ENCODE data around the gene VPREB3.

VPREB3 gene

GRCh38 chr22:23777776-23778576, 23.8 kb upstream of the VPREB3 start:
- Mint-ChIP-seq H3K4me3 (no peak overlapping the region), H3K27me3 (no peaks in the 10 kb centered on the region), H3K27ac (no peak overlapping the region), H3K9me3 (no peaks in the 10 kb centered on the region), H3K4me1 (ENCODE audit: low read depth) (peaks cover 5% of the 10 kb centered on the region), H3K36me3 (ENCODE audit: low read depth) (no peaks in the 10 kb centered on the region)
- no peak for DNase-seq

GRCh38 chr22:23775779-23776375, 21.7 kb upstream of the VPREB3 start:
- DNase-seq, result no peak
- no peaks in the 10 kb centered on the region for H3K27me3 Mint-ChIP-seq
- no peaks in the 10 kb centered on the region for H3K36me3 Mint-ChIP-seq (ENCODE audit: low read depth)
- peaks cover 16% of the 10 kb centered on the region for H3K4me1 Mint-ChIP-seq (ENCODE audit: low read depth)
- H3K27ac Mint-ChIP-seq, result no peak overlapping the region
- H3K4me3 Mint-ChIP-seq, result no peak overlapping the region
- H3K9me3 Mint-ChIP-seq, result no peaks in the 10 kb centered on the region

- Mint-ChIP-seq H3K36me3 (ENCODE audit: low read depth) (no peaks in the 10 kb centered on the region), H3K9me3 (no peaks in the 10 kb centered on the region), H3K4me3 (no peak overlapping the region), H3K27me3 (no peaks in the 10 kb centered on the region), H3K27ac (no peak overlapping the region), H3K4me1 (ENCODE audit: low read depth) (peaks cover 16% of the 10 kb centered on the region)
- no peak for DNase-seq
Observed at GRCh38 chr22:23774922-23775436, 20.8 kb upstream of the VPREB3 start.

- peaks cover 18% of the 10 kb centered on the region for H3K4me1 Mint-ChIP-seq (ENCODE audit: low read depth)
- no peaks in the 10 kb centered on the region for H3K9me3 Mint-ChIP-seq
- H3K27me3 Mint-ChIP-seq, result no peaks in the 10 kb centered on the region
- no peak for DNase-seq
- no peak overlapping the region for H3K4me3 Mint-ChIP-seq
- no peak overlapping the region for H3K27ac Mint-ChIP-seq
- H3K36me3 Mint-ChIP-seq (ENCODE audit: low read depth), result no peaks in the 10 kb centered on the region
Observed at GRCh38 chr22:23774114-23774921, 20.1 kb upstream of the VPREB3 start.

GRCh38 chr22:23773483-23774113, 19.4 kb upstream of the VPREB3 start:
- DNase-seq, result no peak
- H3K4me1 Mint-ChIP-seq (ENCODE audit: low read depth), result peaks cover 20% of the 10 kb centered on the region
- H3K36me3 Mint-ChIP-seq (ENCODE audit: low read depth), result no peaks in the 10 kb centered on the region
- no peak overlapping the region for H3K27ac Mint-ChIP-seq
- H3K27me3 Mint-ChIP-seq, result no peaks in the 10 kb centered on the region
- peak overlapping the region; percentile 57 for H3K4me3 Mint-ChIP-seq
- H3K9me3 Mint-ChIP-seq, result no peaks in the 10 kb centered on the region

GRCh38 chr22:23772649-23773473, 18.6 kb upstream of the VPREB3 start, which contains the start of gene MMP11:
Gene MMP11, plus strand, starts transcription at chr22:23772849. Its CDS starts 22 bp downstream, at chr22:23772871.
- DNase-seq, result peak; percentile 73
- peaks cover 20% of the 10 kb centered on the region for H3K4me1 Mint-ChIP-seq (ENCODE audit: low read depth)
- no peaks in the 10 kb centered on the region for H3K36me3 Mint-ChIP-seq (ENCODE audit: low read depth)
- no peaks in the 10 kb centered on the region for H3K27me3 Mint-ChIP-seq
- no peaks in the 10 kb centered on the region for H3K9me3 Mint-ChIP-seq
- peak within 1 kb of the TSS; percentile 57 for H3K4me3 Mint-ChIP-seq
- peak within 1 kb of the TSS; percentile 44 for H3K27ac Mint-ChIP-seq

GRCh38 chr22:23772315-23772648, 18.1 kb upstream of the VPREB3 start:
- Mint-ChIP-seq H3K36me3 (ENCODE audit: low read depth) (no peaks in the 10 kb centered on the region), H3K27ac (peak overlapping the region; percentile 44), H3K9me3 (no peaks in the 10 kb centered on the region), H3K27me3 (no peaks in the 10 kb centered on the region), H3K4me3 (peak overlapping the region; percentile 57), H3K4me1 (ENCODE audit: low read depth) (peaks cover 20% of the 10 kb centered on the region)
- no peak for DNase-seq

GRCh38 chr22:23769321-23769965, 15.2 kb upstream of the VPREB3 start:
- Mint-ChIP-seq H3K9me3 (no peaks in the 10 kb centered on the region), H3K4me3 (peak overlapping the region; percentile 85), H3K4me1 (ENCODE audit: low read depth) (peaks cover 40% of the 10 kb centered on the region), H3K36me3 (ENCODE audit: low read depth) (peaks cover 23% of the 10 kb centered on the region), H3K27me3 (no peaks in the 10 kb centered on the region), H3K27ac (no peak overlapping the region)
- DNase-seq, result no peak

GRCh38 chr22:23767673-23768548, 13.7 kb upstream of the VPREB3 start, which contains the start of gene CHCHD10:
Gene CHCHD10, minus strand, starts transcription at chr22:23767972. Its CDS starts 98 bp downstream, at chr22:23767874.
- peak; percentile 92 for DNase-seq
- Mint-ChIP-seq H3K4me1 (ENCODE audit: low read depth) (peaks cover 50% of the 10 kb centered on the region), H3K36me3 (ENCODE audit: low read depth) (peaks cover 30% of the 10 kb centered on the region), H3K4me3 (peak within 1 kb of the TSS; percentile 85), H3K27ac (peak within 1 kb of the TSS; percentile 88), H3K27me3 (no peaks in the 10 kb centered on the region), H3K9me3 (no peaks in the 10 kb centered on the region)

GRCh38 chr22:23767303-23767672, 13.1 kb upstream of the VPREB3 start:
- H3K9me3 Mint-ChIP-seq, result no peaks in the 10 kb centered on the region
- DNase-seq, result no peak
- H3K4me3 Mint-ChIP-seq, result peak overlapping the region; percentile 85
- H3K27ac Mint-ChIP-seq, result peak overlapping the region; percentile 88
- peaks cover 54% of the 10 kb centered on the region for H3K4me1 Mint-ChIP-seq (ENCODE audit: low read depth)
- H3K36me3 Mint-ChIP-seq (ENCODE audit: low read depth), result peaks cover 33% of the 10 kb centered on the region
- H3K27me3 Mint-ChIP-seq, result no peaks in the 10 kb centered on the region

GRCh38 chr22:23764899-23765881, 11.0 kb upstream of the VPREB3 start:
- H3K27me3 Mint-ChIP-seq, result no peaks in the 10 kb centered on the region
- peak overlapping the region; percentile 79 for H3K27ac Mint-ChIP-seq
- DNase-seq, result no peak
- H3K36me3 Mint-ChIP-seq (ENCODE audit: low read depth), result peaks cover 33% of the 10 kb centered on the region
- H3K9me3 Mint-ChIP-seq, result no peaks in the 10 kb centered on the region
- peaks cover 45% of the 10 kb centered on the region for H3K4me1 Mint-ChIP-seq (ENCODE audit: low read depth)
- peak overlapping the region; percentile 61 for H3K4me3 Mint-ChIP-seq
